ENCODE results near the gene MAFB.

The MAFB gene

GRCh38 chr20:40702504-40702903 lies 13.5 kb upstream of the MAFB start:
- TF ChIP-seq, protein P1, sequence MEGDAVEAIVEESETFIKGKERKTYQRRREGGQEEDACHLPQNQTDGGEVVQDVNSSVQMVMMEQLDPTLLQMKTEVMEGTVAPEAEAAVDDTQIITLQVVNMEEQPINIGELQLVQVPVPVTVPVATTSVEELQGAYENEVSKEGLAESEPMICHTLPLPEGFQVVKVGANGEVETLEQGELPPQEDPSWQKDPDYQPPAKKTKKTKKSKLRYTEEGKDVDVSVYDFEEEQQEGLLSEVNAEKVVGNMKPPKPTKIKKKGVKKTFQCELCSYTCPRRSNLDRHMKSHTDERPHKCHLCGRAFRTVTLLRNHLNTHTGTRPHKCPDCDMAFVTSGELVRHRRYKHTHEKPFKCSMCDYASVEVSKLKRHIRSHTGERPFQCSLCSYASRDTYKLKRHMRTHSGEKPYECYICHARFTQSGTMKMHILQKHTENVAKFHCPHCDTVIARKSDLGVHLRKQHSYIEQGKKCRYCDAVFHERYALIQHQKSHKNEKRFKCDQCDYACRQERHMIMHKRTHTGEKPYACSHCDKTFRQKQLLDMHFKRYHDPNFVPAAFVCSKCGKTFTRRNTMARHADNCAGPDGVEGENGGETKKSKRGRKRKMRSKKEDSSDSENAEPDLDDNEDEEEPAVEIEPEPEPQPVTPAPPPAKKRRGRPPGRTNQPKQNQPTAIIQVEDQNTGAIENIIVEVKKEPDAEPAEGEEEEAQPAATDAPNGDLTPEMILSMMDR (IDR thresholded peaks at IDR 0.05; ENCODE audit: extremely low read depth, missing control alignments), result no peak
- DNase-seq (ENCODE audit: low spot score), result no peak

DNA sequence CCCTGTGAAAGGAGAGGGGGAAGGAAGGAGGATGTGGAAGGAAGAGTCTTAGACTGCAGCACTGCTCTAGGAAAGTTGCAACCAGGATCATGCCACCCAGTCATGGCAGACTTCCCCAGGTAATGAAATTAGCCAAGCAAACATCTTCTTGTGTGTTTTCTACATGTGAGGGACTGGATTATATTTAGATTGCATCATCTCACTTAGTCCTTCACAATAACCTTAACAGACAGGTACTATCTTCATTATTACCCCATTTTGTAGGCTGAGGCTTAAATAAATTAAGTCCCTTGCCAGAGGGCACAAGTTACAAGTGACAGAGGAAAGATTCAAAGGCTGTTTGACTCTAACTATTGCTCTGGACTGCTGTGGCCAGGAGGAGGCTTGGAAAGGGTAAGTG lies 9.7 kb upstream of the MAFB start:
- no peak for DNase-seq (ENCODE audit: low spot score)
- TF ChIP-seq, protein P1 (IDR thresholded peaks at IDR 0.05; ENCODE audit: extremely low read depth, missing control alignments), result no peak

- TF ChIP-seq, protein P1 (IDR thresholded peaks at IDR 0.05; ENCODE audit: extremely low read depth, missing control alignments), result no peak
- DNase-seq (ENCODE audit: low spot score), result no peak
Measured at GRCh38 chr20:40698281-40698680, 9.2 kb upstream of the MAFB start.

DNA sequence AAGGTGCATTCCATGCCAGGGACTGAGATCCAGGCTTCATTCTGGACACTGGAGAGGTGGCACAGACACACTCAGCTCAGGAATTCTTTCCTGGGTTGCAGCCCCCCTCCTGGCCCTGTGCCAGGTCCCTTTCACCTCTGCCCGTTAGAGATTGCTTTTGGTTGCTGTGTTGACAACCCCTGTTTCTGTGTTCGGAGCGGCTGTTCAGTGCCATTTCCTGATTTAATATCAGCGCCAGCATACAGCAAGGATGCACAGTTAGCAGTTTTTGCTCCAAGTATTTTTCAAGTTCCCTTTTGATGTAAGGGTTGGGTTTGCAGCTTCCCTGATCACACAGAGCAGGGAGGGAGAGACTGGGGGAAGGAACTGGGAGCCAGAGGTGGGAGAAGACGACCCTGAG lies 8.5 kb upstream of the MAFB start:
- DNase-seq (ENCODE audit: low spot score), result no peak
- TF ChIP-seq, protein P1 (IDR thresholded peaks at IDR 0.05; ENCODE audit: extremely low read depth, missing control alignments), result no peak

DNA sequence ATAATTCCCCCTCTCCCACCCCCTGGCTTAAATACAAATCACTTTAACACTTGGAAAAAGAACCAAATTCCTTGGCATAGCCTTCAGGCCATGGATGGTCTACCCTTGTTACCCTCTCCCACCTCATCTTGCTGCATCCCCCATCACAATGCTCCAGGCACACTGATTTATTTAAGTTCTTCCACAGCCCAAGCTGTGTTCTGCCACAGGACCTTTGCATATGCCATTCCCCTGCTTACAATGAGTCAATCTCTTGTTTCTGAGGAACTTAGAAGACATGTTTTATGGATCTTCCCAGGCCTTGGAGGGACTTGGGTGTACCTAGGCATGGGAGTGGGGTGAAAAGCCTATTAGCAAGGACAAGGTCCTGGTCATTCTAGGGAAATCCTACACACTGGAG lies 6.2 kb upstream of the MAFB start:
- TF ChIP-seq, protein P1 (IDR thresholded peaks at IDR 0.05; ENCODE audit: extremely low read depth, missing control alignments), result no peak
- no peak for DNase-seq (ENCODE audit: low spot score)

DNA sequence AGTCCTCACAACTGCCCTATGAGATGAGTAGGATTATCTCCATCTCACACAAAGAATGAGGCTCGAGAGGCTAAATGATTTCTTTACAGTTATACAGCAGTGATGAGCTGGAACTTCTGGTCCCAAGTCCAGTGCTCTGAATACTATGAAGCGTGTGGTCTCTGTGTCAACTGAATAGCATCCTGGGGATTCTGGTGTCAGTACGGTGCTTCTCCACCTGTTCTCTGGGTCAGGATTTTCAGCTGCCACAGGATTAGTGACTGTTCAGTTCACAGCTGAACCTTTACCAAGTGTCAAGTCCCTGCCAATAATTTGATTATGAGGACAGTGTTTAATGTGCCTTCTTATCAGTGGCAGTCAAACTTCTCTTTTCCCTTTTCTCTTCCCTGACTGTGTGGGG lies 5.2 kb upstream of the MAFB start:
- TF ChIP-seq, protein P1 (IDR thresholded peaks at IDR 0.05; ENCODE audit: extremely low read depth, missing control alignments), result no peak
- DNase-seq (ENCODE audit: low spot score), result no peak

- TF ChIP-seq, protein P1 (IDR thresholded peaks at IDR 0.05; ENCODE audit: extremely low read depth, missing control alignments), result no peak
- DNase-seq (ENCODE audit: low spot score), result no peak
Measured at GRCh38 chr20:40692240-40693011, 3.4 kb upstream of the MAFB start.
